HepG2 (cell line): ENCODE results near the gene UGP2. TPM values are rescaled to one million over a fixed set of nuclear protein-coding genes. Genes with fewer than 3 reads are reported as not detected.
A peak's percentile ranks its signal among the peaks of the same experiment; 100 is the strongest.

Experiments used
- HDAC1 ChIP-seq: sonication (generic); formaldehyde crosslinking; IDR thresholded peaks from 2 replicates; pipeline ENCODE4 v1.5.1; 2020; ENCODE audit warnings: mild to moderate bottlenecking, missing genetic modification reagents
- IKZF4 ChIP-seq: sonication (generic); formaldehyde crosslinking; IDR thresholded peaks from 2 replicates; pipeline ENCODE4 v1.5.1; 2020; ENCODE audit warnings: borderline replicate concordance, mild to moderate bottlenecking, low read depth, missing genetic modification reagents; ENCODE audit errors: not compliant biosample characterization
- IRX3 ChIP-seq: sonication (generic); formaldehyde crosslinking; IDR thresholded peaks from 2 replicates; pipeline ENCODE4 v1.8.1; 2023; ENCODE audit warnings: mild to moderate bottlenecking, low read depth, missing genetic modification reagents, borderline replicate concordance
- KLF6 ChIP-seq: IDR thresholded peaks from 2 replicates; pipeline ENCODE4 v1.8.0; 2016; ENCODE audit warnings: missing biosample characterization, missing genetic modification reagents
- NR2C2 ChIP-seq: sonication (generic); formaldehyde crosslinking; IDR thresholded peaks from 2 replicates; pipeline ENCODE4 v1.4.0; 2020; ENCODE audit warnings: missing genetic modification reagents, mild to moderate bottlenecking, moderate library complexity, borderline replicate concordance
- PRMT3 ChIP-seq: sonication (generic); formaldehyde crosslinking; IDR thresholded peaks from 2 replicates; pipeline ENCODE4 v1.8.1; 2022; ENCODE audit warnings: low read depth, mild to moderate bottlenecking, moderate library complexity, missing genetic modification reagents, borderline replicate concordance
- REL ChIP-seq: sonication (generic); formaldehyde crosslinking; conservative IDR thresholded peaks from 2 replicates; pipeline ENCODE4 v1.8.0; 2022; ENCODE audit warnings: mild to moderate bottlenecking, missing genetic modification reagents, moderate library complexity
- SIX1 ChIP-seq: sonication (generic); formaldehyde crosslinking; IDR thresholded peaks from 2 replicates; pipeline ENCODE4 v1.4.0; 2020; ENCODE audit warnings: missing genetic modification reagents, borderline replicate concordance
- SNAI1 ChIP-seq: sonication (generic); formaldehyde crosslinking; IDR thresholded peaks from 2 replicates; pipeline ENCODE4 v1.5.0; 2020; ENCODE audit warnings: mild to moderate bottlenecking, missing genetic modification reagents, borderline replicate concordance
- ZC3H4 ChIP-seq: sonication (generic); formaldehyde crosslinking; IDR thresholded peaks from 2 replicates; pipeline ENCODE4 v1.4.0; 2020; ENCODE audit warnings: missing genetic modification reagents, borderline replicate concordance
- ZMAT3 ChIP-seq: sonication (generic); formaldehyde crosslinking; conservative IDR thresholded peaks from 2 replicates; pipeline ENCODE4 v1.7.0; 2021; ENCODE audit warnings: missing genetic modification reagents
- ZNF333 ChIP-seq: sonication (generic); formaldehyde crosslinking; IDR thresholded peaks from 2 replicates; pipeline ENCODE4 v1.4.0; 2020; ENCODE audit warnings: mild to moderate bottlenecking, missing genetic modification reagents, borderline replicate concordance
- ZNF761 ChIP-seq: sonication (generic); formaldehyde crosslinking; conservative IDR thresholded peaks from 2 replicates; pipeline ENCODE4 v1.4.0; 2020; ENCODE audit warnings: mild to moderate bottlenecking, missing genetic modification reagents
- ZSCAN30 ChIP-seq: sonication (generic); formaldehyde crosslinking; IDR thresholded peaks from 2 replicates; pipeline ENCODE4 v1.5.0; 2020; ENCODE audit warnings: mild to moderate bottlenecking, missing genetic modification reagents
- polyA plus RNA-seq, 8 experiments: library from polyadenylated mRNA; depleted of rRNA in 3 of 8; stranded (reverse) in 7 of 8; unstranded in 1 of 8; fragments of >200 nt; fragmentation: Illumina TruSeq in 4 of 8; extraction: Trizol in 4 of 8; gene quantifications; 2 replicates each; pipeline versions ENCODE4 v1.2.1 to v1.2.3, GENCODE V29; 2011 to 2016; ENCODE audit warnings: low read depth in 4 of 8, missing spikeins in 1 of 8, mixed read lengths in 1 of 8; ENCODE audit not compliant: insufficient read depth in 1 of 8
- total RNA-seq, 5 experiments: library from RNA; depleted of rRNA; stranded (reverse); fragments of >200 nt; fragmentation: Illumina TruSeq; extraction: Trizol; gene quantifications; 2 replicates each; pipeline ENCODE4 v1.2.3, GENCODE V29; 2016; ENCODE audit warnings: low read depth in 1 of 5
- TF ChIP-seq, protein P1 (sequence below), 2 experiments: fragments of 450-650 bp in 1 of 2; sonication (generic) in 1 of 2; formaldehyde crosslinking; IDR thresholded peaks; 2 replicates each; pipeline versions ENCODE4 v1.5.0 to v1.8.0; 2020 to 2022; ENCODE audit warnings: mild to moderate bottlenecking in 1 of 2, missing genetic modification reagents in 1 of 2
- TF ChIP-seq, protein P2 (sequence below): sonication (generic); formaldehyde crosslinking; IDR thresholded peaks from 2 replicates; pipeline ENCODE4 v1.5.0; 2020; ENCODE audit warnings: mild to moderate bottlenecking, missing genetic modification reagents
- TF ChIP-seq, protein P3 (sequence below): sonication (generic); IDR thresholded peaks from 2 replicates; pipeline ENCODE4 v1.6.1; 2016; ENCODE audit warnings: low read depth, borderline replicate concordance
- TF ChIP-seq, protein P4 (sequence below): sonication (generic); formaldehyde crosslinking; IDR thresholded peaks from 2 replicates; pipeline ENCODE4 v1.5.0; 2020; ENCODE audit warnings: missing genetic modification reagents
- TF ChIP-seq, protein P5 (sequence below): sonication (generic); formaldehyde crosslinking; IDR thresholded peaks from 2 replicates; pipeline ENCODE4 v1.5.0; 2020; ENCODE audit warnings: mild to moderate bottlenecking, missing genetic modification reagents, moderate library complexity
- TF ChIP-seq, protein P6 (sequence below): IDR thresholded peaks from 2 replicates; pipeline ENCODE4 v1.6.1; 2016; ENCODE audit warnings: missing compliant biosample characterization, missing genetic modification reagents, borderline replicate concordance

The UGP2 gene
- total and polyA plus RNA-seq, 2 of the 13 experiments (the other 11 are each of a cell fraction or from before 2014, with no cell fraction given): 96.0 to 134 TPM

DNA sequence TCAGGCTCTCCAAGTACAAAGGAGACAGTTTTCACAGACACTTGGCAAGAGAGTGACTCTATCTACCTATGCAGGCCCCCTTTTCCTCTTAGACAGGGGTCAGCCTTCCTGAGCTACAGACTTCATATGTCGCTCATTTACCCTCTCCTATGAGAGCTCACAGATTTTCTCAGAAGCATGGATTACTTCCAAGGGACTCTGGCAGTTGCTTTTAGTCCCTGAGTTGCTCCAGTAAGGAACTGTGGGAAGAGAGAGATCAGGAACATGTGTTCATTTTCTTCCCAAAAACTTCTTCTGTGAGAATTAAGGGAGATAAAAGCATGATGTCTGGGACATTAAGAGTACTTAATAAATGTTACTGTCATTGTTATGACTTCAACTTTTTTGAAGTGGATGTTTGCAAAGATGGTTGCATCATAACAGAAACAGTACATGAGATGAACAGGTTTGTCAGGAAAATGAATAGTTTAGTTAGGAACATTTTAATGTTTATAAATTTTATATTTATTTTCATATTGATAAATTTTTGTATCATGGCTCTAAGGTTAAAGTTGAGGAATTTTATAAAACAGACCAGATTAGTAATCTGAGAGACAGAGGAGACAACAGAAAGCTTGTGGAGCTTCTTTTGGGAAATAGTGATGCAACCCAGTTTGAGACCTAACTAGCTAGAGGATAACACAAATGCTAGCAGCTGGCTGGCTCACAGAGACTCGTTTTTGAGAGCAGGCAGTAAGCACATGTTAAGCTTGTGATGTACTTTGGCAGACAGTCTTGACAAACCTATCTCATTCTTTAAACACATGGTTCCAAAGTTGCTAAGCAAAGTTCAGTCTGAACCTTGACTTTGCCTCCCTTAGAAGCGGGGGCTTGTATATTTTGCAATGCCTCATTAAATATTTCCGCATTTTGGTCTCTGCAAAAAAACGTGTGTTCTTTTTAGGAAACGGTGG lies 21.7 kb upstream of the UGP2 start (continued):
- TF ChIP-seq, protein P1, sequence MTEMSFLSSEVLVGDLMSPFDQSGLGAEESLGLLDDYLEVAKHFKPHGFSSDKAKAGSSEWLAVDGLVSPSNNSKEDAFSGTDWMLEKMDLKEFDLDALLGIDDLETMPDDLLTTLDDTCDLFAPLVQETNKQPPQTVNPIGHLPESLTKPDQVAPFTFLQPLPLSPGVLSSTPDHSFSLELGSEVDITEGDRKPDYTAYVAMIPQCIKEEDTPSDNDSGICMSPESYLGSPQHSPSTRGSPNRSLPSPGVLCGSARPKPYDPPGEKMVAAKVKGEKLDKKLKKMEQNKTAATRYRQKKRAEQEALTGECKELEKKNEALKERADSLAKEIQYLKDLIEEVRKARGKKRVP (CRISPR knock-in tag; IDR thresholded peaks at IDR 0.05): peak in 1 of 2 experiments; percentile 96; a peak in 2 of 4 replicates
- TF ChIP-seq SIX1 (CRISPR knock-in tag) (peak; percentile 63; the same call in 1 of the 2 replicates), IKZF4 (CRISPR knock-in tag) (no peak), REL (CRISPR knock-in tag) (no peak), ZNF333 (no peak), ZMAT3 (CRISPR knock-in tag) (peak; percentile 64; the same call in 1 of the 2 replicates), SNAI1 (CRISPR knock-in tag) (no peak), NR2C2 (peak; percentile 61; the same call in 1 of the 2 replicates), ZNF761 (CRISPR knock-in tag) (0 out of 2 replicates have a peak, but pooled peaks have one; percentile 48), ZSCAN30 (CRISPR knock-in tag) (no peak), HDAC1 (CRISPR knock-in tag) (peak; percentile 69), ZC3H4 (CRISPR knock-in tag) (no peak), IRX3 (CRISPR knock-in tag) (no peak), KLF6 (peak; percentile 81; the same call in 1 of the 2 replicates), PRMT3 (no peak)
- TF ChIP-seq, protein P2, sequence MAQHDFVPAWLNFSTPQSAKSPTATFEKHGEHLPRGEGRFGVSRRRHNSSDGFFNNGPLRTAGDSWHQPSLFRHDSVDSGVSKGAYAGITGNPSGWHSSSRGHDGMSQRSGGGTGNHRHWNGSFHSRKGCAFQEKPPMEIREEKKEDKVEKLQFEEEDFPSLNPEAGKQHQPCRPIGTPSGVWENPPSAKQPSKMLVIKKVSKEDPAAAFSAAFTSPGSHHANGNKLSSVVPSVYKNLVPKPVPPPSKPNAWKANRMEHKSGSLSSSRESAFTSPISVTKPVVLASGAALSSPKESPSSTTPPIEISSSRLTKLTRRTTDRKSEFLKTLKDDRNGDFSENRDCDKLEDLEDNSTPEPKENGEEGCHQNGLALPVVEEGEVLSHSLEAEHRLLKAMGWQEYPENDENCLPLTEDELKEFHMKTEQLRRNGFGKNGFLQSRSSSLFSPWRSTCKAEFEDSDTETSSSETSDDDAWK (CRISPR knock-in tag): no peak
- TF ChIP-seq, protein P3, sequence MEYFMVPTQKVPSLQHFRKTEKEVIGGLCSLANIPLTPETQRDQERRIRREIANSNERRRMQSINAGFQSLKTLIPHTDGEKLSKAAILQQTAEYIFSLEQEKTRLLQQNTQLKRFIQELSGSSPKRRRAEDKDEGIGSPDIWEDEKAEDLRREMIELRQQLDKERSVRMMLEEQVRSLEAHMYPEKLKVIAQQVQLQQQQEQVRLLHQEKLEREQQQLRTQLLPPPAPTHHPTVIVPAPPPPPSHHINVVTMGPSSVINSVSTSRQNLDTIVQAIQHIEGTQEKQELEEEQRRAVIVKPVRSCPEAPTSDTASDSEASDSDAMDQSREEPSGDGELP: peak; percentile 93
- TF ChIP-seq, protein P4, sequence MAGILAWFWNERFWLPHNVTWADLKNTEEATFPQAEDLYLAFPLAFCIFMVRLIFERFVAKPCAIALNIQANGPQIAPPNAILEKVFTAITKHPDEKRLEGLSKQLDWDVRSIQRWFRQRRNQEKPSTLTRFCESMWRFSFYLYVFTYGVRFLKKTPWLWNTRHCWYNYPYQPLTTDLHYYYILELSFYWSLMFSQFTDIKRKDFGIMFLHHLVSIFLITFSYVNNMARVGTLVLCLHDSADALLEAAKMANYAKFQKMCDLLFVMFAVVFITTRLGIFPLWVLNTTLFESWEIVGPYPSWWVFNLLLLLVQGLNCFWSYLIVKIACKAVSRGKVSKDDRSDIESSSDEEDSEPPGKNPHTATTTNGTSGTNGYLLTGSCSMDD: no peak
- TF ChIP-seq, protein P5, sequence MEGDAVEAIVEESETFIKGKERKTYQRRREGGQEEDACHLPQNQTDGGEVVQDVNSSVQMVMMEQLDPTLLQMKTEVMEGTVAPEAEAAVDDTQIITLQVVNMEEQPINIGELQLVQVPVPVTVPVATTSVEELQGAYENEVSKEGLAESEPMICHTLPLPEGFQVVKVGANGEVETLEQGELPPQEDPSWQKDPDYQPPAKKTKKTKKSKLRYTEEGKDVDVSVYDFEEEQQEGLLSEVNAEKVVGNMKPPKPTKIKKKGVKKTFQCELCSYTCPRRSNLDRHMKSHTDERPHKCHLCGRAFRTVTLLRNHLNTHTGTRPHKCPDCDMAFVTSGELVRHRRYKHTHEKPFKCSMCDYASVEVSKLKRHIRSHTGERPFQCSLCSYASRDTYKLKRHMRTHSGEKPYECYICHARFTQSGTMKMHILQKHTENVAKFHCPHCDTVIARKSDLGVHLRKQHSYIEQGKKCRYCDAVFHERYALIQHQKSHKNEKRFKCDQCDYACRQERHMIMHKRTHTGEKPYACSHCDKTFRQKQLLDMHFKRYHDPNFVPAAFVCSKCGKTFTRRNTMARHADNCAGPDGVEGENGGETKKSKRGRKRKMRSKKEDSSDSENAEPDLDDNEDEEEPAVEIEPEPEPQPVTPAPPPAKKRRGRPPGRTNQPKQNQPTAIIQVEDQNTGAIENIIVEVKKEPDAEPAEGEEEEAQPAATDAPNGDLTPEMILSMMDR (CRISPR knock-in tag): 0 out of 2 replicates have a peak, but pooled peaks have one; percentile 11
- TF ChIP-seq, protein P6, sequence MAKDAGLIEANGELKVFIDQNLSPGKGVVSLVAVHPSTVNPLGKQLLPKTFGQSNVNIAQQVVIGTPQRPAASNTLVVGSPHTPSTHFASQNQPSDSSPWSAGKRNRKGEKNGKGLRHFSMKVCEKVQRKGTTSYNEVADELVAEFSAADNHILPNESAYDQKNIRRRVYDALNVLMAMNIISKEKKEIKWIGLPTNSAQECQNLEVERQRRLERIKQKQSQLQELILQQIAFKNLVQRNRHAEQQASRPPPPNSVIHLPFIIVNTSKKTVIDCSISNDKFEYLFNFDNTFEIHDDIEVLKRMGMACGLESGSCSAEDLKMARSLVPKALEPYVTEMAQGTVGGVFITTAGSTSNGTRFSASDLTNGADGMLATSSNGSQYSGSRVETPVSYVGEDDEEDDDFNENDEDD: peak; percentile 80; the same call in 1 of the 2 replicates
